ENCODE measurements around the gene RFX8.
A peak's percentile ranks its signal among the peaks of the same experiment; 100 is the strongest.

RFX8 gene

DNA sequence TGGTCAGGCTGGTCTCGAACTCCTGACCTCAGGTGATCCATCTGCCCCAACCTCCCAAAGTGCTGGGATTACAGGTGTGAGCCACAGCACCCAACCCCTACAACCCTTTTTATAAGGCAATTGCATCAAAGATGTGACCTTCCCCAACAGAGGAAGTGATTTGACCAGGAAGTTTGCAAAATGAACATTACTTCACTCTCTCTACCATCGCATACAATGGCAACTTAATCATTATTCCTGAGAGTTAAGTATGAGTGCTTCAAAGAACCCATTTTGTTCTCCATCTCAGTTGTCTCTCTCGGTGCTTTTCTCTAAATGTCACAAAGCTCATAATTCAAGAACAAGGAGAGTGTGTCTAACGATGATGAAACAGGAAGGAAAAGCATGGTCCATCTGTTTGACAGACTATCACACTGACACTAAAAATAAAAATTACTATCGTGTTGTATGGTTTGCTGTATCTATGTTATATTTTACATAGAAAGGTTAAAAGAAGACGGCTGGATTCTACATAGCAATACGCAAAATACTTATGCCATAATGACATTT, 69.5 kb downstream of the RFX8 start:
- no peak for DNase-seq

DNA sequence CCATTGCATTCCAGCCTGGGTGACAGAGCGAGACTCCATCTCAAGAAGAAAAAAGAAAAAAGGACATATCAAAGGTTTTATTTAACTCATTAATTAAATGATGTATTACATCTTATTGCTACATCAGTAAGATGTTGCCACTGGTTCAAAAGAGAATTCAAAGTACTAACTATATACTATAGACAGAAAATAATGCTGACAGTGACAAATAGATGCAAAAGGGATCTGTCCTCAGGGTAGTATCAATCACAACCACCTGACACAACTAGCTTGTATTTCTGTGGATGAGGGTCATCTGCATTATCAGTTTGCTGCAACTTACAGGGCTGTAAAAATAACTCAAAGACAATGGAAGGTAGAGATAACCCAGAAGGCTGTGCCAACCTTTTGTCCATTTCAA, 71.2 kb downstream of the RFX8 start:
- DNase-seq, result no peak

GRCh38 chr2:101402630-101403029, 72.3 kb downstream of the RFX8 start:
- no peak for DNase-seq

GRCh38 chr2:101401906-101402305, 73.0 kb downstream of the RFX8 start:
- DNase-seq, result no peak

GRCh38 chr2:101401326-101401665, 73.6 kb downstream of the RFX8 start:
- no peak for DNase-seq

DNA sequence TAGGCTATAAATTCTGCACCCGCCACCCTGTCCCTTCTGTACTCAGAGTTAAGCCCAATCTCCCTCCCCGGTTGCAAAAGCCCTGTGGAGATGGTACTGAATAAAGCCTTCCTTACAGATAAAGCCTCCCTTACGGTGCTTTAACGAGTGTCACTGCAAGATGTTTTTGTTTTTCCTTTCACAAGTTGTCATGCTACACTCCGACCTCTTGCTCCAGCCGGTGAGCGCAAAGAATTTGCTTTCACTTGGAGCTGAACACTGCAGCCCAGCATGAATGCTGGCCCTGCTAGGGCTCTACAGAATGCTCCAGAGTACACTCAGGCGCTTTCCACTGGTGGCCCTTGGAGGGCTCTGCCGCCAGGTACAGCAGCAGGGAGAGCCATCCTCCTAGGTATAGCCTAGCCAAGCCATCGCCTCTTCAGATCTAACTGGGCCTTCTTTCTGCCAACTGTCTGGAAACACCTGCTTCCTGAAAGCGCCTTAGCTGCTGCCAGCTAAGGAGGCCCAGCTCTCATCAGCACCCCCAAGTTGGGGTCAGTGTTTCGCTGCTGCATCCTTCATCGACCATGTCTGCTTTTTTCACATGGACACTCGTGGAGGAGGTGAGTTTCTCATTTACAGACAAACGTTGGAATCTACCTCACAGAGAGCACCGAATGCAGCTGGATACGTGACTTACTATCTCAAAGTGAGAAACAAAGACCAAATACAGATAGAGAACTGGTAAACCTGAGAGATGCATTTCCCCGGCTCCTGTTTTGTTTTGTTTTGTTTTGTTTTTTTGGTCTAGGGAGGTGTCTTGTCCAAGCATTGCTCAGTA, 74.2 kb downstream of the RFX8 start:
- no peak for DNase-seq

GRCh38 chr2:101400048-101400447, 74.9 kb downstream of the RFX8 start:
- no peak for DNase-seq

- no peak for DNase-seq
These were observed 75.7 kb downstream of the RFX8 start for GRCh38 chr2:101399021-101399799.

DNA sequence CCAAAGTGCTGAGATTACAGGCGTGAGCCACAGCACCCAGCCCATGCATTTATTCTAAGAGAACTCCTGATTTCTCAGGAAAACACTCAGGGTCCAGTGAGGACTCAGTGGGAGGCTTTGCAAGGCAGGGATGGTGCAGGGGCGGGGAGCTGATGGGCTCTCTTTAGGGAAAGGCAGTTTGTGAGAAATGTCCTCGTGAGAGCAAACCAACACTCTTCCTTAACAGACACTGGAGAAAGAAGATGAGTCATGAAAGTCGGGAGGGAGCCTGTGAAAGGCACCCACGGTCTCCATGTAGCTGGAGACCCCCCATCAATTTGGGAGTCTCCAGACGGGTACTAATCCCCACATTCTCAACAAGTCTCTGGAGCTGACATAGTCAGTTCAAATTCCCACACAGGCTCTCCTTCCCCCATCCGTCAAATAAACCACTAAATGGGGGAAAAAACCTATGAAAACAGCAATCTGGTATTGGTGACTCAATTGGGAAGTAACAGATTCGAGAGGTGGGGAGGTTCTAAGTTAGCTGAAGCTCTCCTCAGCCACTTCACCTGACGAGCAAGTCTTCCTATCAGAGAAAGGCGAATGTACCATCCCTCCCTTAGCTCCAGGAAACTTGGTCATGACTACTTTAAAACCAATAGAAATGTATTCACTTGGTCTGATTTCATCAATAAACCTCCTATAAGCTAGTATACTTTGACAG, 76.6 kb downstream of the RFX8 start:
- no peak for DNase-seq

GRCh38 chr2:101396316-101396717, 78.6 kb downstream of the RFX8 start:
- no peak for DNase-seq

GRCh38 chr2:101395545-101396315, 79.2 kb downstream of the RFX8 start:
- DNase-seq, result no peak

DNA sequence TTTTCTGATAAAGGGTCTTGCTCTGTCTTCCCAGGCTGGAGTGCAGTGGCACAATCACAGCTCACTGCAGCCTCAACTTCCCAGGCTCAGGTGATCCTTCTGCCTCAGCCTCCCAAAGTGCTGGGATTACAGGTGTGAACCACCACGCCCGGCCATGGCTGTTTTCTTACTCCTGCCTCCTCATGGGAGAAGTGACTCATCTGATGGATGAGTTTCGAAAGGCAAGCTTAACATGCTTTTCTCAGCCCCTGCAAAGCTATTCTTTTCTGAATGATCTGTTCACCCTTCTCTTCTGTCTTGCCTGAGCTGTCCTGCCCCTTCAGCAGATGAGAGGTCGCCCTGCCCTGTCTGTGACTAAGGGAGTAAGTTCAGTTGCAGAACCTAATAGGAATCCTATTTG, 86.7 kb downstream of the RFX8 start:
- DNase-seq, result no peak

GRCh38 chr2:101387151-101387834, 87.6 kb downstream of the RFX8 start, which contains the start of gene CREG2:
Gene CREG2 (minus strand): TSS chr2:101387503. CDS start chr2:101387457, 46 bp downstream.
- peak; percentile 60 for DNase-seq

GRCh38 chr2:101386599-101387150, 88.2 kb downstream of the RFX8 start:
- DNase-seq, result no peak

DNA sequence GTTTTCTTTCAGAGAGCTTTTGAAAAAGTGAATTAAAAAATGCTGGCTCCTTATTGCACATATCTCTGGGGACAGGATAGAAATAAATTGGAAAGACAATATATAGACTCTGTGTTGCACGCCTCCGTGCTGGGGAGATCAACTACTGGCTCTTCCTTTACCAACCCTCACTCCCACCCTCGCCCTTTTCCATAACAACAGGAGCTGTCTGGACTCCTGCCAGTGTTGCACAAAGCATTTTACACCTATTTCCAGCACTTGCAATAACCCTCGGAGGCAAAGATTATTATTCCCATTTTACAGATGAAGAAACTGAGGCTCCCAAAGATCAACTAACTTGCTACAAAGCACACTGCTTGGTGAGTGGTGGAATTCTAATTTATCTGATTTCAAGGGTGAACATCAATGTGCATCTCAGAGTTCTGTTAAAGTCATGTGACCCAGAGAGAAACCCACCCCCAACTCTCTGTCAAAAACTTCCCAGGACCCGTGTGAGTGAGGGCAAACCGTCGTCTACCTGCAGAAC, 91.8 kb downstream of the RFX8 start:
- DNase-seq, result no peak

DNA sequence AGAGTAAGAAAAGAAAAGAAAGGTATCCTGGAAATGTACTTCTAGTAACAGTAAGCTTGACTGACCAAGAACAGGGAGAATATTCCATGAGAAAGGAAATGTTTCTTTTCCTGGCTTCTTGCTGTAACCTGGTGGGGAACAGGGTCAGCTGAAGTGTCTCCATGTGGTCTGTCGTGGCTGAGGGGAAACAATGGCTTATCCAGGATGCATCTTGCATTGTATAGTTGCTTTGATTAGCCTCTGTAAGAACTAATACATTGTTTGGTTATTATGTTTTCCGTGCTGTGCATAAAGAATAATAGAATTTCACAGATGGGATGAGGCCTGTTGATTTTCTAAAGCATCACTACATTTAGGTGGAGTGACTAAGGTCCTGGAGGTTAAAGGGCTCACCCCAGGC, 92.5 kb downstream of the RFX8 start:
- no peak for DNase-seq

DNA sequence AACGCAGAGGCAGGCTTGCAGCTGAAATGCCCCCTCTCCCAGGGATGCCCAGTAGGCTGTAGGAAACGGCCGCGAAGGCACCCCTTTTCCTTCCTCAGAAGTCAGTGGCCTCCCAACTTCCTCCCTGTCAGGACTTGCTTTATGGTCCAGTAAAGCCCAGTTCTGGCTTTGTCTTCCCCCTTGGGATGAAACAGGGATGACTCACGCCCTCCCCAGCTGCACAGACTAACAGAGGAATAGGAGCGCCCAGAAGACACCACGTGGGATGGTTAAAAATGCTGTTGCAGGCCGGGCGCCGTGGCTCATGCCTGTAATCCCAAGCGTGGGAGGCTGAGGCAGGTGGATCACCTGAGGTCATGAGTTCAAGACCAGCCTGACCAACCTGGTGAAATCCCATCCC, 94.5 kb downstream of the RFX8 start:
- no peak for DNase-seq

DNA sequence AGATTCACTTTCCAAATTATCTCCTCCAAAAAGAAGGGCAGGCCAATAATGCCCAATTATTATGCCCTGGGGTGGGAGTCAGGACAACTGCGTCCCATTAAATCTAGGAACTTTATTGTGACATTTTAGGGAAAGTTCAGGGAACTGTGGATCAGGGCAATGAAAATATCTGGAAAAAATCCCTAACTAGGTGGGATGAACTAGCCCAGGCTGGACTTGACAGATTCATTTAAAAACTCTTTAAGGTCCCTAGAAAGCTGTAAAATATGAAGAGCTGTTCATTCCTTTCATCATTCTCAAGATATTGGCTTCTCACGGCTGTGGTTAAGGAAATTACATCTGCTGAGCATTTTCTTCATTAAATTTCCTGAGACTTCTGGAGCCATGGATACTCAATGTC, 95.8 kb downstream of the RFX8 start:
- no peak for DNase-seq

DNA sequence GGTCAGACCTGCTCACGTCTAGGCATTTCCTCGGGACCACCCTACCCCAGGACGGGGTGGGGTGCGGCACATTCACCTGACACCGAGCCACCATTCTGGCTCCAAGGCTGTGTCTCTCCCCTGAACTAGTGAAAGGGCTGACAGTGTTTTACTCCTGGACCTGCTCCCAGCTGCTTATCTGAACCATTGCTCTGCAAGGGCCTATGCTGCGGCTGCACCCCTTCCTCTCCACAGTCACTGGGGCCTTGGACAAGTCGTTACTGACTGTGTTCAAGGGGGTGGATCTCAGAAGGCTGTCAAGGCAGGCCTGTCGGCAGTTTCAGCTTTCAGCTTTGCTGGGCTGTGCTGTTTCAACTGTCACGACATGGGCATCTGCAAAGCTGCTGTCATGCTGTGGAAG, 99.3 kb downstream of the RFX8 start:
- DNase-seq, result no peak

- DNase-seq, result no peak
These were observed 99.9 kb downstream of the RFX8 start for GRCh38 chr2:101374821-101375561.

- DNase-seq, result no peak
These were observed 102.1 kb downstream of the RFX8 start for GRCh38 chr2:101372792-101373191.
